Calu3 (cell line): ENCODE results near the gene CMTM6. TPM values are rescaled to one million over a fixed set of nuclear protein-coding genes. Genes with fewer than 3 reads are reported as not detected.

Experiments used
- BruUV-seq: library from RNA; stranded (reverse); fragments of 400-500 nt; replicated peaks from 2 replicates; lab custom pipeline; 2021; lab: Mats Ljungman, UMichigan
- CTCF ChIA-PET: fragments of 300-600 bp; sonication (Branson Sonifier 250); formaldehyde crosslinking; loops from one replicate; lab custom pipeline; 2022; ENCODE audit warnings: antibody characterized with exemption; lab: Charles Lee
- DNase-seq: peaks from one replicate; pipeline ENCODE4 v3.0.0; 2022
- H3K27ac Mint-ChIP-seq: one replicate; pipeline ENCODE4 v1.8.0; 2022; ENCODE audit warnings: mixed read lengths; ENCODE audit not compliant: unreplicated experiment
- H3K27me3 Mint-ChIP-seq: one replicate; pipeline ENCODE4 v1.8.0; 2022; ENCODE audit warnings: mixed read lengths; ENCODE audit not compliant: unreplicated experiment
- H3K36me3 Mint-ChIP-seq: one replicate; pipeline ENCODE4 v1.8.0; 2022; ENCODE audit warnings: mild to moderate bottlenecking, moderate library complexity, mixed read lengths; ENCODE audit not compliant: insufficient read depth, unreplicated experiment
- H3K4me1 Mint-ChIP-seq: one replicate; pipeline ENCODE4 v1.8.0; 2022; ENCODE audit warnings: mild to moderate bottlenecking, low read depth, mixed read lengths; ENCODE audit not compliant: unreplicated experiment
- H3K4me3 Mint-ChIP-seq: one replicate; pipeline ENCODE4 v1.8.0; 2022; ENCODE audit warnings: mild to moderate bottlenecking, low read depth, moderate library complexity, mixed read lengths; ENCODE audit not compliant: unreplicated experiment
- H3K9me3 Mint-ChIP-seq: one replicate; pipeline ENCODE4 v1.8.0; 2022; ENCODE audit warnings: low read depth, mixed read lengths; ENCODE audit not compliant: unreplicated experiment
- CTCF ChIP-seq: fragments of 200-600 bp; IDR thresholded peaks from one replicate; pipeline ENCODE4 v1.8.0; 2022; ENCODE audit warnings: antibody characterized with exemption; ENCODE audit not compliant: unreplicated experiment
- intact Hi-C: fragments of 100-400 bp; cut with micrococcal nuclease; formaldehyde crosslinking; loops from one replicate; pipeline ENCODE4 v1.10.0; 2022; ENCODE audit not compliant: unreplicated experiment
- total RNA-seq: library from RNA; stranded (reverse); gene quantifications from 2 replicates; pipeline ENCODE4 v1.2.3, GENCODE V29; 2022

CMTM6 gene
- total RNA-seq, 1 experiment from 2014 or later, result 107 TPM

- CTCF ChIA-PET, result no interaction called here
These were observed 48.5 kb downstream of the CMTM6 start for GRCh38 chr3:32454111-32454510.

GRCh38 chr3:32453346-32453745 is 49.3 kb downstream of the CMTM6 start:
- BruUV-seq, result no TSS peak
- Mint-ChIP-seq H3K9me3 (no peaks in the 10 kb centered on the region), H3K27me3 (no peaks in the 10 kb centered on the region), H3K4me3 (no peak overlapping the region), H3K36me3 (peaks cover 77% of the 10 kb centered on the region), H3K4me1 (peaks cover 17% of the 10 kb centered on the region), H3K27ac (no peak overlapping the region)
- no peak for DNase-seq
- TF ChIP-seq CTCF, result no peak
- CTCF ChIA-PET, result no interaction called here
- intact Hi-C loops, result no loop called here

More at GRCh38 chr3:32454111-32454510, 48.5 kb downstream of the CMTM6 start:
- no TSS peak for BruUV-seq
- intact Hi-C loops, result no loop called here
- no peaks in the 10 kb centered on the region for H3K27me3 Mint-ChIP-seq
- peaks cover 71% of the 10 kb centered on the region for H3K36me3 Mint-ChIP-seq
- no peaks in the 10 kb centered on the region for H3K9me3 Mint-ChIP-seq
- no peak overlapping the region for H3K27ac Mint-ChIP-seq
- no peak for TF ChIP-seq CTCF
- no peak overlapping the region for H3K4me3 Mint-ChIP-seq
- peaks cover 15% of the 10 kb centered on the region for H3K4me1 Mint-ChIP-seq
- no peak for DNase-seq

- CTCF ChIA-PET, result interaction anchor here (0.7 kb wide), 2 partner anchors 11 to 51 kb away, joined by 5 to 15 read pairs; no protein-coding TSS in a partner anchor
- peaks cover 72% of the 10 kb centered on the region for H3K36me3 Mint-ChIP-seq
- H3K27ac Mint-ChIP-seq, result no peak overlapping the region
- intact Hi-C loops, result no loop called here
- TF ChIP-seq CTCF, result no peak
- no peak for DNase-seq
- H3K27me3 Mint-ChIP-seq, result no peaks in the 10 kb centered on the region
- no peaks in the 10 kb centered on the region for H3K9me3 Mint-ChIP-seq
- no TSS peak for BruUV-seq
- H3K4me3 Mint-ChIP-seq, result no peak overlapping the region
- H3K4me1 Mint-ChIP-seq, result peaks cover 23% of the 10 kb centered on the region
These were observed 50.6 kb downstream of the CMTM6 start for GRCh38 chr3:32452009-32452408.

GRCh38 chr3:32450992-32451659 is 51.5 kb downstream of the CMTM6 start:
- intact Hi-C loops, result no loop called here
- BruUV-seq, result no TSS peak
- no peak for DNase-seq
- Mint-ChIP-seq H3K36me3 (peaks cover 77% of the 10 kb centered on the region), H3K27me3 (no peaks in the 10 kb centered on the region), H3K9me3 (peaks cover 3% of the 10 kb centered on the region), H3K4me1 (peaks cover 32% of the 10 kb centered on the region), H3K27ac (no peak overlapping the region), H3K4me3 (no peak overlapping the region)
- TF ChIP-seq CTCF, result no peak
- CTCF ChIA-PET, result no interaction called here
